Measurements from ENCODE around the gene INKA1. TPM values are rescaled to one million over a fixed set of nuclear protein-coding genes. Genes with fewer than 3 reads are reported as not detected.

Gene INKA1
- total RNA-seq, 1 donor from 2014 or later, result 29.8 TPM

GRCh38 chr3:49786357-49787181 lies 16.5 kb upstream of the INKA1 start, which contains the start of gene IP6K1:
Gene IP6K1 (minus strand): TSS chr3:49786542. CDS start chr3:49748040, 38,502 bp downstream.
- peak; percentile 98 for DNase-seq (ENCODE audit: extremely low read depth, low read depth, low spot score)

- no peak for DNase-seq (ENCODE audit: extremely low read depth, low read depth, low spot score)
Measured at GRCh38 chr3:49787182-49787464, 15.9 kb upstream of the INKA1 start.

GRCh38 chr3:49787536-49787935 lies 15.5 kb upstream of the INKA1 start:
- no peak for DNase-seq (ENCODE audit: extremely low read depth, low read depth, low spot score)

GRCh38 chr3:49788056-49788455 lies 15.0 kb upstream of the INKA1 start:
- no peak for DNase-seq (ENCODE audit: extremely low read depth, low read depth, low spot score)

- DNase-seq (ENCODE audit: extremely low read depth, low read depth, low spot score), result no peak
Measured at GRCh38 chr3:49790626-49791411, 12.2 kb upstream of the INKA1 start.

DNA sequence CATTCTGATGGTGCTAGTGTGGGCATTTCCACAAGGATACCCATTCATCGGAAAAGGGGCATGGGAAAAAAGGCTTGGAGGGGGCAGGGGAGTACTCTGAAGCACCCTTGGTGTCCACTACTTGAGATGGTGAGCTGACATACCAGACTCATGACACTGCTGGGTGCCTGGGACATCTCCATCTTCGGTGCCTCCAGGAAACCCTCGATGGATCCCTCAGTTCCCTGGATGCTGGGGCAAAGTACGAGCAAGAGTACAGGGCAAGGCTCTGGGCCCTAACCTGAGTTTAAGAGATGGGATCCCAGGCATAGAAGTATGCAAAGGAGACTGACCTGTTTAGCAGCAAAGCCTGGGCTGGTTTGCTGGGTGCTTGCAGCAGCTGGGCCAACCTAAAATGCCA lies 11.5 kb upstream of the INKA1 start:
- DNase-seq (ENCODE audit: extremely low read depth, low read depth, low spot score), result no peak

GRCh38 chr3:49792371-49793150 lies 10.5 kb upstream of the INKA1 start:
- DNase-seq (ENCODE audit: extremely low read depth, low read depth, low spot score), result no peak

GRCh38 chr3:49793486-49794085 lies 9.5 kb upstream of the INKA1 start:
- no peak for DNase-seq (ENCODE audit: extremely low read depth, low read depth, low spot score)

DNA sequence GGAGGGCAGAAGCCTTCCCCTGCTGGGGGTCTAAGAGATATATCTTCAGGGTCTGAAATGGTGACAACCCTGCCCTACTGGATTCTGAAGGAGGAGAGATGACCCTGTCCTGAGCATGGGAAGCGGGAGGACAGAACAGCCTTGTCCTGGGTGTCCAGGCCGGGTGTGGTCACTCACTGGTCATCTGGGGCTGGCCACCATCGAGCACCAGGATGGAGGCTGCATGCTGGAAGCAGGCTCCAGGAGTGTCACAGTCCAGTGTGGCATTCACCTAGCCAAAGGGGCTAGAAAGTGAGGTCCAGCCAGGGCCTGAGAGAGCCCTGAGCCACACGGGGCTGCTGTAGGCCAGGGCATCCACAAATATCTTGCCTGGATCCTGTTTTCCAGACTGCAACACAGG lies 8.6 kb upstream of the INKA1 start:
- no peak for DNase-seq (ENCODE audit: extremely low read depth, low read depth, low spot score)

DNA sequence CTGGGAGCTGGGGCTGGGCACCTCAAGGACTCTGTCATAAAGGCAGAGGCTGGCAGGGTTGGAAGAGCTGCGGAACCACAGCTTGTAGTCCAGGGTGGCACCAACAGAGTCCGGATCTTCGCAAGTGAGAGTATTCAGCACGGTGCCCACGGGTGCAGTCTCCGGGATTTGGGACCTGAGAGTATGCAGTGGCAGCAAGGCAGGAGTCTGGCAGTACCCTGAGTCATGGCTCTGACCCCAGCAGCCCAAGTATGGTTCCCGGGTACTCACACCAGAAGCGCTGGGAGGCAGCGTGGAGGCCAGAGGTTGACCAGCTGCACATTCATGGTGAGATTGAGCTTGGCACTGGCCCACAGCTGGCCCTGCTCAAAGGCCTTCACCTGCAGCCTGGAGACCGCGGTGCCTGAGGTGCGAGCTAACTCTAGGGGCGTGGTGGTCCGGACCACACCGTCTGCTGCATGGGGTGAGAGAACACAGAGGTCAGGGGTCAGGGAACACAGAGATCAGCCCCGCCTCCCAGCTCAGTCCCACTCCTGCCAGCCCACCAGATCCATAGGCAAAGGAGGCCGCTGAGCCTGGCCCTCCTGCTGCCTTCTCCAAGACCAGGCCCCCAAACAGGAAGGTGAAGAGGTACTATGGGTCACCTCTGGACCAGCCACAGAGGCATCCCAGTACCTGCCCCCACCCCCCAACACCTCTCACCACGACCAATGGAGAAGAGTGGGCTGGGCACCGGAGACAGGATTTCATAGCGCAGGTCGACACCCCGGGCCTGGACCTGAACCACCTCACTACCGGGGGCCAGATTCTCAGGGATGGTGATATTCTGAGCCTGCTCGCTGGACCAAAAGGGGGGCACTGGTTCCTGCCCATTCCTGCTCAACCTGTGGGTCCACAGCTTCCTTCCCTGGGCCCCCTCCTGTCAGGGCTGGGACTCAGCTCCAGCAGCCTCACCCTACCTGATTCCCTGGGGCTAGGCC lies 7.8 kb upstream of the INKA1 start:
- no peak for DNase-seq (ENCODE audit: extremely low read depth, low read depth, low spot score)

- no peak for DNase-seq (ENCODE audit: extremely low read depth, low read depth, low spot score)
Measured at GRCh38 chr3:49799105-49799504, 4.0 kb upstream of the INKA1 start.

GRCh38 chr3:49799761-49800160 lies 3.3 kb upstream of the INKA1 start, which contains the start of gene CDHR4:
Gene CDHR4 (minus strand): TSS chr3:49799873. CDS start chr3:49799812, 61 bp downstream.
- DNase-seq (ENCODE audit: extremely low read depth, low read depth, low spot score), result no peak

- no peak for DNase-seq (ENCODE audit: extremely low read depth, low read depth, low spot score)
Measured at GRCh38 chr3:49801160-49801559, 1.9 kb upstream of the INKA1 start.

DNA sequence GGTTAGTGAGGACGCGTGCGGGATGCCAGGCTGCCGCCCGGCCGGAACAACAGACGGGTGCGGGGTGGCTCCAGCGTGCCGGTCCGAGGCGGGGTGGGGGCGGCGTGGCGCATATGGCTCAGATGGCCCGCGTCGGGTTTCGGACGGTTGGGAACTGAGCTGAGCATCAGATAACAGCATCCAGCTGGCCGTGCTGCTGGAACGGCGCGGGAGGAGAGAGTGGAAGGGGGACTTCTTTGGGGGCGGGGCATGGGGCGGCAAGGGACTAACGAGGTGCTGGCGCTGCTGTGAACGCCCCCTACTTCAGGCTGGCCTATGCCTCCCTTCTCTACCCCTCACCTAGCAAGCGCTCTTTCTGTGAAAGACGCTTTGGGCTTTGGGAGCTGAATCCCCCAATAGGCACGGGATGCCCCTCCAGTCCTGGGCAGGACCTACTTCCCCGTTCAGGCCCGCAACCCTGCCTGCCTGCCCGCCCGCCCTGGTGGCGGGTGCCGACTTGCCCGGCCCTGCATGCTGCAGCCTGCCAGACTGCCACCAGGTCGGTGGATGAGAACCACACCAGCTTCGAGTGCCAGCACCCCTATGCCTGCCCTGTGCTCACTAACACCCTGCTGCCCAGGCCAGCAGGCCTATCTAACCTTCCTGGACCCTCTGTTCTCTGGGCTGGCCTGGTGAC lies 542 bp downstream of the INKA1 start:
- no peak for DNase-seq (ENCODE audit: extremely low read depth, low read depth, low spot score)

DNA sequence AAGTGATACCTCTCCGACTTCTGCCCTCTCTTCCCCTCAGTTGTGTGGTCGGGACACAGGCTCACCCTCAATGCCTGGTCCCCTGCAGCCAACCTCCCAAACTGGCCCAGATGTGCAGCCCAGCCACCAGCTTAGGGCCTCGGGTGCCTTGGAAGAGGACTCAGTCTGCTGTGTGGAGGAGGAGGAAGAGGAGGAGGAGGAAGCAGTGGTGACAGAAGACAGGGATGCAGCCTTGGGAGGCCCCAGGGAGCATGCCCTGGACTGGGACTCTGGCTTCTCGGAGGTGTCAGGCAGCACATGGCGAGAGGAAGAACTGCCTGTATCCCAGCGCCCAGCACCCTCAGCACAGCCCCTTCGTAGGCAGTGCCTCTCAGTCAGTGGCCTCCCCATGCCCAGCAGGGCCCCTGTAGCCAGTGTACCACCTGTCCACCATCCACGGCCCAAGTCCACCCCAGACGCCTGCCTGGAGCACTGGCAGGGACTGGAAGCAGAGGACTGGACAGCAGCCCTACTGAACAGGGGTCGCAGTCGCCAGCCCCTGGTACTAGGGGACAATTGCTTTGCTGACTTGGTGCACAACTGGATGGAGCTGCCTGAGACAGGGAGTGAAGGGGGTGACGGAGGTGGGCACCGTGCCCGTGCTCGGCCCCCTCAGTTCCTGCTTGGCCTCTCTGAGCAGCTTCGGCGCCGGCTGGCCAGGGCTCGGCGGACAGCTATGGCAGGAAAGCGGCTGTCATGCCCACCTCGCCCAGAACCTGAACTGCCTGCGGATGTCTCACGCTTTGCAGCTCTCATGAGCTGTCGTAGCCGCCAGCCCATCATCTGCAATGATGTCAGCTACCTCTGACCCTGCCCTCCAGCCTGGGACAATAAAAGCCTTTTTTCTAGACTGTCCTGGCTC lies 1.3 kb downstream of the INKA1 start:
- DNase-seq (ENCODE audit: extremely low read depth, low read depth, low spot score), result no peak

DNA sequence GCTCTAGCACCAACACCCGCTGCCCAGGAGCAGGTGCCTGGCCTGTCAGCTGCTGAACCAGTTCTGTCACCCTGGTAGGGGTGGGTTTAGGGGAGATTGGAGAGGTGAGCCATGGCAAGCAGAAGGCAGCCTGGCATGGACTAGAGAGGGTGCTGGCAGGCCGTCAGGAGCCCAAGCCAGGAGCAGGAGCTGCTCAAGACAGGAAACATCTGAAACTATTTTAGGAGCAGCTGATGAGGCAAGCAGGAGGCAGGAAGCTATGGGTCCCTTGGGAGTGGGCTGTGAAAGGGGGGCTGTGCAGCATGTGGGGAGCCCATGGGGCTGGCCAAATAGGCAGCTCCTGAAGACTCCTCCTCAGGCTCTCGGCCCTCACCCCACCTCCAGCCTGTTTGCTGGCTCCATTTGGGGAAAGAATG lies 2.3 kb downstream of the INKA1 start:
- peak; percentile 61 for DNase-seq (ENCODE audit: extremely low read depth, low read depth, low spot score)

GRCh38 chr3:49805897-49806701 lies 3.0 kb downstream of the INKA1 start:
- DNase-seq (ENCODE audit: extremely low read depth, low read depth, low spot score), result no peak
